HG02884 (cell line): ENCODE results near the gene PPP2R2D.

Experiments used
- ATAC-seq: cut with Tn5 transposase; IDR thresholded peaks from one replicate; pipeline ENCODE4 v1.9.1; 2021; ENCODE audit warnings: mild to moderate bottlenecking, moderate library complexity; ENCODE audit not compliant: unreplicated experiment

The PPP2R2D gene

DNA sequence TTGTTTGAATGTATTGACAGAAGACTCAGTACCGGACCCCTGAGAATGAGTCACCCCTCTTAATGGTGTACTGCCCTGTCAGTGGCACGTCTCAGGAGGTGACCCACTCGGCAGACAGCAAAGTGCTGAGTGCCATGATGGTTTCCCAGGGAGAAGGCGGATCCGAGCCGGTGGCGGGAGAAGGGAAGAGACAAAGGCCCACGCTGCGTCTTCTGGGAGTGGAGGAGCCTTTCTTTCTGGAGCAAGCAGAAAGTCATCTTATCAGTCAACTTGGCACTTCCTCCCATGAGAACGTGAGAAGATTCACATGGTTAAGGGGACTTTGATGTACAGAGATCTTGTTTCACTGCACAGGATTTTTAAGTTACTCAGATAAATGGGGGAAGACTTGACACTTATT, 14.6 kb upstream of the PPP2R2D start:
- no peak for ATAC-seq

DNA sequence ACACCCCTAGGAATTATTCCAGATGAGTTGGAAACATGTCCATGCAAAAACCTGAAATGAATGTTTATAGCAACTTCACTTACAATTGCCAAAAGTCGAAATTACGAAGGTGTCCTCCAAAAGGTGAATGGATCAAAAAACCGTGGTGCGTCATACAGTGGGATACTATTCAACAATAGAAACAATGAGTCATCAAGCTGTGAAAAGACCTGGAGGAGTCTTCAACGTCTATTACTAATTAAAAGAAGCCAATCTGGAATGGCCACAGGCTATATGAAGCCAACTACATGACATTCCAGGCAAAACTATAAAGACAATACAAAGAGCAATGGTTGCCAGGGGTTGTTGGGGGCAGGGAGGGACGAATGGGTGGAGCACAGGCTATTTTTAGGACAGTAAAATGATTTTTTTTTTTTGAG, 12.6 kb upstream of the PPP2R2D start:
- no peak for ATAC-seq

DNA sequence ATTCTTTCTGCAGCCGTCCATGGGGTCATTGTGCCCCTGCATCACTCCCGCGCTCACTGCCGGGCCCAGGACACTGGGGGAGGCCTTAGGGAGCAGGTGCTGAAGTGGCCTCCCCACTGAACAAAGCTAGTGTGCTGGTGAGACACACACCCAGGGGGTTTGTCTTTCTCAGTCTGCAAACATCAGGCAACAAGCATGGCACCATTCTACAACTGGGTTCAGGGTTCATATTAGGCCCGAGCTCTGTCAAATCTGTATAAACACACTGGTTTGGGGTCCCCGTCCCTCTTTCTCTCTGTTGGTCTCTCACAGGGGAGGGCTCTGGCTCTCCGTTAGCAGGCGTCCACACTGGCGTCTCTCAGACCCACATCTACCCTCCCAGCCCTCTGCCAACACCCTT, 11.1 kb upstream of the PPP2R2D start:
- ATAC-seq = no peak

DNA sequence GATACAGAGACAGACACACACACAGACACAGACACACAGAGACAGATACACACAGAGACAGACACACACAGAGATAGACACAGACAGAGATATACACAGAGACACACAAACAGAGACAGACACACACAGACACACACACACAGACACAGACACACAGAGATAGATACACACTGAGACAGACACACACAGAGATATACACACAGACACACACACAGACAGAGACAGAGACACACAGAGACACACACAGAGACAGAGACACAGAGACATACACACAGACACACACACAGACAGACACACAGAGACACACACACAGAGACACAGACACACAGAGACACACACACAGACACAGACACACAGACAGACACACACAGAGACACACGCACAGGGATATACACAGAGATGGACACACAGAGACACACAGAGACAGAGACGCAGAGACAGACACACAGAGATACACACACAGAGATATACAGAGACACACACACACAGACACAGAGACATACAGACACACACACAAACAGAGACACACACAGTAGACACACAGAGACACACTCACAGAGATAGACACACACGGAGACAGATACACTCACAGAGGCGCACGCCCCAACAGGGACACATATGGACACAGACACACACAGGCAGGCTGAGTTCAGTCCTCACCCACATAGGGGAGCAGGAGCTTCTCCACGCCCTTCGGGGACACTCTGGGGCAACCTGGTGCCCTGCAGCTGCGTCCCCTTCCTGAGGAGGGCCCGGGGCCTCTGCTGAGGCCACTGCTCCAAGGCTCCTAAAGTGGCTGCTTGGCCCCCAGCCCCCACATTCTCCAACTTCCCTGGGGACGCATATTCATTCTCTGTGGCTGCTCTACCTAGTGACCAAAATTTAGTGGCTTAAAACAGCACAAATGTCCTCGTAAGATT, 10.3 kb upstream of the PPP2R2D start:
- no peak for ATAC-seq

DNA sequence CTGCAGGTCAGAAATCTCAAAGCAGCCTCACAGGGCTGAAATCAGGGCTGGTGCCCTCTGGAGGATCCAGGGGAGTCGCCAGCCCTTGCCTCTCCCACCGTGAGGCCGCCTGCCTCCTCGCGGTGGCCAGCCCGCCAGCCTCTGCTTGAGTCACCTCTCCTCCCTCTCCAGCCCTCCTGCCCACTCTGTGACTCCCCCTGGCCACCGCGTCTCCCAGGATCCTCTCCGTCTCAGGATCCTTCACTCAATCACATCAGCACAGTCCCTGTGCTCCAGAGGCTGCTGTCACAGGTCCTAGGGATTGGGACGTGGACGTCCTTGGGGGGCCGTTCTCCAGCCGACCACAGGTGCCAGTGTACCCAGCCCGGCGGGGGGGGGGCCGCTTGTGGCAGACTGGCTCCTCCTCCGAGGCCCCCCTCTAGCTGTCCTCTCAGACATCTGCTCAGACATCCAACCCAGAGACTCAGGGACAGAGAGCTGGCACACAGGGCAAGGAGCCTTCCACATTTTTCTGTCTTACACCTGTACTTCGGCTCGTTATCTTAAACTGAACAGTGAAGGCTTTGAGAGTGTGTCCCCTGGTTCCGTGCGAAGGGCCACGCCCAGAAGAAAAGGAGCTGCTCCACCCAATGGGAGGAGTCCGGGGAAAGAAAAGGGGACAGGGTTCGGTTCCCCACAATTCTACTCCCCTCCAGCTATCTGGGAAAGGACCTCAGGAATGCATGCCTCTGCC, 9.4 kb upstream of the PPP2R2D start:
- ATAC-seq = no peak

DNA sequence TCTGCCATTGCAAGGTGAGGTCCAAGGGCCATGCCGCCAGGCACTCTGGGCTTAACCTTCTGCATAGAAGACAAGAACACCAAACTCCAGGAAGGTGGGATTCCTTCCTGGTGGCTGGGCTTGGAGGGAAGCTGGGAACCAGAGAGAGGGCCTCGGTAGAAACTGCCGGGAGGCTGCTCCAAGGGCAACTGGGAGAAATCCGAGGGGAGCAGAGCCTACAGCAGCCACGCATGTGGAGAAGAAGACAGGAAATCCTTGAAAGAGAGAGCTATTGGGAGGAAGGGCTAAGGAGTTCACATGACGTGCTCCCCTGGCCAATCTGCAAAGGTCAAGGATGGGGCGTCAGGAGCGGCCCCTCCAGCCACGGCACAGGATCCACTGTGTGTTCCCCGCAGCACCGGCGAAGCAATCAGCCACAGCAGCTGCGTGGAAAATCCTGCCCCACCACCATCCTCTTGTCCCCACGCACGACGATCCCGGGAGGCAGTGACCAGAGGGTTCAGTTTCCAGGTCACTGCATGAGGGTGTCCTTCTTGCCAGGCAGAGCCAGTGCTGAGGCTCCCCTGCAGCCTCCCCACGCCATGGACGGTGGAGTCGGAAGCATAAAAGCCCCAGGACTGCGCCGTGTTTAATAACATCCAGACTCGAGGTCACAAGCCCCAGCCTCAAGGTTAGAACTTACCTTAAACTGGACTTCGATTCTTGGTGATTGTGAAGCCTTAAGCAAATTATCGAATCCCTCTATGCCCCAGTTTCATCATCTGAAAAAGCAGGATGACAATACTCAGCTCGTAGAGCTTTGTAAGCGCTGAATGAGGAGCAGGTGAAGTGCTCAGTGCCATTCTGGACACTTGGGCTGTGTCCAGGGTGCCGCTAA, 8.6 kb upstream of the PPP2R2D start:
- ATAC-seq = no peak

DNA sequence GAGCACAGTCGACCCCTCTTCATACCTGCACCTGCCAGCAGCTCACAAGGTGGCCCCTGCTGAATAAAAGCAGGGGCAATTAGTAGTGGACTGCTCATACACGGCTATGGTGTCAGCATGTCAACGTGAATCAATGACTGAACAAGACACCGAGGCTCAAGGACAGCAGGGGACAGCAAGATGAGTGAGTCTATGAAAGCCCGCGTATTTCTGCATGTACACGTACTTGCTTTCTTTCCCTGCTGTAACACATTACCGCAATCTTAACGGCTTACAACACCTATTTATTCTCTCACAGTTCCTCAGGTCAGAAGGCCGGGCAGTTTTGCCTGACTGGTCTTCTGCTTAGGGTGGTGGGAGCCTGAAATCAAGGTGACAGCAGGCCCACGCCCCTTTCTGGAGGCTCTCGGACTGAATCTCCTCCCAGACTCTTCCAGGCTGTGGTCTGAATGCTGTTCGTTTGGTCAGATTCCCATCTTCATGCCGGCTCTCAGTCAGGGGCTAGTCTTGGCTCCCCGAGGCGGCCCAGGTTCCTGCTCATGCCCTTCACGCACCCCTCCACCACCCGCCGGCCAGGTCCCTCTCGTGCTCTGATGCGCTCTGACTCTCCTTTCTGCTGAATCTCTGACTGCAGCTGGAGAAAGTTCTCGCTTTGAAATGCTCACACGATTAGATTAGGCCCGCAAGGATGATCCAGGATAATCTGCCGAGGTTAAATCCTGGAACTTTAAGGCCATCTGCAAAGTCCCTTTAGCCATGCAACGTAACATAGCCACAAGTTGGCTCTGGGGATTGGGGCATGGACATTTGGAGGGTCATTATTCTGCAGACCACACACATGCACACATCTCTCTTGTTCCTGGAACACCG, 7.8 kb upstream of the PPP2R2D start:
- no peak for ATAC-seq

DNA sequence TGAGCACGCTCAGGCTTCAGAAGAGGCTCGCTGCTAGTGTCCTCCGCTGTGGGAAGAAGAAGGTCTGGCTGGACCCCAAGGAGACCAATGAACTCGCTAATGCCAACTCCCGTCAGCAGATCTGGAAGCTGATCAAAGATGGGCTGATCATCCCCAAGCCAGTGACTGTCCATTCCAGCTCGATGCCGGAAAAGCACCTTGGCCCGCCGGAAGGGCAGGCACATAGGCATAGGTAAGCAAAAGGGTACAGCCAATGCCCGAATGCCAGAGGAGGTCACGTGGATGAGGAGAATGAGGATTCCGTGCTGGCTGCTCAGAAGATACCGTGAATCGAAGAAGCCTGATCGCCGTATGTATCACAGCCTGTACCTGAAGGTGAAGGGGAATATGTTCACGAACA, 5.7 kb upstream of the PPP2R2D start:
- no peak for ATAC-seq

DNA sequence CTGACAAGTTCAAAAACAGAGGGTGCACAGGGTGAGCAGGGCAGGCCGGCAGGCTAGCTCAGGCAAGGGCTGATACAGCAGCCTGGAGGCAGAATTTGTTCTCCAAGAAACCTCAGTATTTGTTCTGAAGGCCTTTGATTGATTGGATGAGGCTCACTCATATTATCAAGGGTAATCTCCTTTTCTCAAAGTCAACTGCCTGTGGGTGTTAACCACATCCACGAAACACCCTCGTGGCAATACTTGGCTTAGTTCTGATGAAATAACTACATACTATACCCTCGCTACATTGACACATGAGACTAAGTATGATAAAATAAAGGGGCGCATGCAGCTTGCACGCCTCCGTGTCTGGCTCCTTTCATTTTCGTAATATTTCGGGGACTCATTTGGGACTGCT, 4.4 kb upstream of the PPP2R2D start:
- ATAC-seq = no peak

DNA sequence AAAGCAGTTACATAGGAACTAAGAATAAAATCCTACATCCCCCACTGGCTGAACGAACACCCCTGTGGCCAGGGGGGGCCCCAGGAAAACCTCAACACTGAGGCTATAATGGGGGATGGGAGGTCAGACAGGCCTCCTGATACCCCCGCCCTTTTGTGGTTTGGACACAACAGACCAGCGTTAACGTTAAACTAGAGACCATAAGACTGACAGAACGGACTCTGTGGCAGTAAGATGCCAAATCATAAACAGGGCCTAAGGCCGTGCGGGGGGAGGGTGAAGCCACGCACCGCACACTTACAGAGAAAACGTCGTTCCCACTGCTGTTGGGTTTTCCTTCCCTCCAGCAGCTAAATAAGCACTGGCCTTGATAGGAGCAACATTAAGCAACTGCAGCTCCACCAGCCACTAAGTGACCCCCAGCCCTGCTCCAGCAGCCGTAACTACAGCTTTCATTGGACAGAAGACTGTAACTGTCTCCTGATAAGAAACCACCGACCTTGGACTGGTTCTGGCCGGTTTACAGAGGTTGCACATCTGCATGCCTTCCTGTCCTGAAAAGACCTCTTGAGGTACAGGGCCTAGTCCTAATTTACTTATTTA, 3.4 kb upstream of the PPP2R2D start:
- no peak for ATAC-seq

DNA sequence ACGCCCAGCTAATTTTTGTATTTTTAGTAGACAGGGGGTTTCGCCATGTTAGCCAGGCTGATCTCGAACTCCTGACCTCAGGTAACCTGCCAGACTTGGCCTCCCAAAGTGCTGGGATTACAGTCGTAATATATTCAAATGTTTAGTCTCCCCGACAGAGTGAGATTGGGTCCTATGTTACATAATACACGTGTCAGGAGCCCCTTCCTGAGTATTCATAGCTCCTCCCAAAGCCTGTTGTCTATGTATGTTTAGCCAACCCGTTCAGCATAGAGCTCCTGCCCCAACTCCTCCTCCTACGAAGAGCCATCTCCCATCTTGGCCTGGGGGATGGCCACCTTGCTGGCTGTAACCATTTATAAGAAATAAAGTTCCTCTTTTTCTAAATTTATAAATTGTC, 2.7 kb upstream of the PPP2R2D start:
- ATAC-seq = no peak

DNA sequence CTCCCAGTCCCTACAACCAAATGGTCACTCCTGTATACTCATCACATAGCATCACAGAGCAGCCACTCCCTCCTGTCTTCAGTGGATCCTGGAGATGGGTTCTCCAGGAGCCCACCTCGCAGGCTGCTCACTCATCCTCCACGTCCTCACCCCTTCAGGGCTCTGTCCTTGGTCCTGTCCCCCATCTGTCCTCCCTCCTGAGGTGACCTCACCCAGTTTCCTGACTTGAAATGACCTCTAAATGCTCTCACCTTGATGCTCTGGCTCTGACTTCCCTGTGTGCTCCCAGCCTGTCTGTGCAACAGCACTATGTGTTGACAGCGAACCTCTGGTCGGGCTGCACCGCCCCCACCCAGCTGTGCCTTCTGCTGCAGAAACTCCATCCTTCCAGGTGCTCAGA, 2.1 kb upstream of the PPP2R2D start:
- no peak for ATAC-seq

DNA sequence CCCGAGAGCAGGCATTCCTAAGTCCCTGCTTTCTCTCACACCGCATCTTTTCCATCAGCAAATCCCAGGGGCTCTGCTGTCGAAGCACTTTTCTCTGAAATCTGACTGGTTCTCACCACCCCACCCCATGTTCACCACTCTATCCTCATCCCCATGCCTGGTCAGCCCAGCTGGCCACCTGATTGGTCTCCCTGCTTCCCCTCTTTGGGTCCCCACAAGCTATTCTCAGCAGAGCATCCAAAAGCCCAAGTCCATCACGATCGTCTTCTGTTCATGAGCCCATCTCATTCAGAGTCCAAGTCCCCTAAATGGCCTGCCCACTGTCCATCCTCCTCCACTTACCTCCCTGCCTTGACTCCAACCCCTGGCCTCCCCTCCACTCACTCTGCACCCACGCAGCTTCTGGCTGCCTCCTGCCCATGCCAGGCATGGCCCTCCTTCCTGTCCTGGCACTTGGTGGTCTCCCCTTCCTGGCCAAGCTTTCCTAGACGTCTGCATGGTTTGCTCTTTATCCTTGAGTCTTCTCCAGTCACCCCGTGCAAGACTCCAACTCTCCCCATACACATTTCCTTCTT, 1.6 kb upstream of the PPP2R2D start:
- ATAC-seq = no peak

DNA sequence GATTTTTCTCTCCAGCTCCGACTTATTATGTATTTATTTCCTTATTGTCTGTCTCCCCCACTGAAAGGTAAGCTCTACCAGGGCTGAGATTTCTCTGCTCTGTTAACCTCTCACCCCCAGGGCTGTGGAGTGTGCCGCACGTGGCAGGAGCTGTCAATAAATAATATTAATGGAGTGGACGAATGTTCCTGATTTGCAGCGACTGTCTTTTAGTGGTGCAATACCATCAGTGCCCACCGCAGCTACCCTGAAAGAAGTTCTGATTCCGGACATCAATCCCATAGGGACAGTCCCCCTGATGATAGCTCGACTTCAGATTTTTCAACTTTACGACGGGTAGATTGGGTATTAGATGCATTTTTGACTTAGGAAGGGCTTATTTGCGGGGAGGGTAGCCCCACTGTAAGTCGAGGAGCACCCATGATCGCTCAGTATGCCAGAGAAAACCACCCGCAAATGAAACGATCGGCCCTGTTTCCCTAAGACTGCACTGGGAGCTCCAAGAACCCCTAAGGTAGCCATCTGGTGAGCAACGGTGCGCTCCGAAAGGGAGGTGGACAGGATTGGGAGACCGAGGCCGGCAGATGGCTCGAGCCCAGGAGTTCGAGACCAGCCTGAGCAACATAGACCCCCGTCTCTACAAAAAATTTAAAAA, 986 bp upstream of the PPP2R2D start:
- ATAC-seq = no peak

DNA sequence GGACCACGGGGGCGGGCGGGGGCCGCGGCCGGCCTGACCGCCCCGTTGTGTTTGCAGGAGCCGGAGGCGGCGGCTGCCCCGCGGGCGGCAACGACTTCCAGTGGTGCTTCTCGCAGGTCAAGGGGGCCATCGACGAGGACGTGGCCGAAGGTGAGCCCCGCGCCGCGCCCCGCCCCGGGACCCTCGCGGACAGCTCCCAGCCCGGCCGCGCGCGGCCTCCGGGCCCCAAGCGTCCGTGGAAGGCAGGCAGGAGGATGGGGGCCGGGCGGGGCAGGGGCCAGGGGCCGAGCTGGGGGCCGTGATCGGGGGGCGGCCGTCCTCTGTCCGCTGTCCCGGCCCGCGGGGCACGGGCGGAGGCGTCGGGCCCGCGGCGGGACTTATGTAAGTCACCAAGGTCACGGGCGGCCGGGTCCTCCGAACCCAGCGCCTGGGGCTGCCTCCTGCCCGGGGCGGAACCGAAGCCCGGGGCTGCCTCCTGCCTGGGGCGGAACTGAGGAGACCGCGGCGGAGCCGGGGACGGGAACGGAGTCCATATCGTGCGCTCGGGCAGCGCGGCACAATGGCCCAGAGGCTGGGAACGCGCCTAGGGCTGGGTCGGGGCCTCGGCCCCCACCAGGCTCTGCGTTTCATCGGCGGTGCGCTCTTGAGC, 497 bp downstream of the PPP2R2D start:
- peak; percentile 18 for ATAC-seq

DNA sequence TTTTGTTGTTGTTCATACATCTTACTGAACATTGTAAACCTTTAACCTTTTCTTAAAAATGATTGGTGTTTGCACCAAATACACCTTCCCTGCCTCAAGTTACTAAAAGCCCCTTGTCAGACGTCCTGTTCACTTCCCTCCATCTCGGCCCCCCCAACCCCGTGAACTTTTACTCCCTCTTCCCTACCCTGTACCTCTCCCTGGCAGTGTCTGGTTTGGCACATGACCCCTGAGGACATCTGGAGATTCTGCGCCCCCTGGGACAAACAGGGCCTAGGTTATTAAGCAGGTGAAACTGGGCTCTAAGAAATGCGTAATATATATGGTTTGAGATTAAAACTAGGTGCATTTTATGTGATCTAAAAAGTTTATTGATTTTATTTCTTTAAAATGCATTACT, 1.4 kb downstream of the PPP2R2D start:
- ATAC-seq = no peak

DNA sequence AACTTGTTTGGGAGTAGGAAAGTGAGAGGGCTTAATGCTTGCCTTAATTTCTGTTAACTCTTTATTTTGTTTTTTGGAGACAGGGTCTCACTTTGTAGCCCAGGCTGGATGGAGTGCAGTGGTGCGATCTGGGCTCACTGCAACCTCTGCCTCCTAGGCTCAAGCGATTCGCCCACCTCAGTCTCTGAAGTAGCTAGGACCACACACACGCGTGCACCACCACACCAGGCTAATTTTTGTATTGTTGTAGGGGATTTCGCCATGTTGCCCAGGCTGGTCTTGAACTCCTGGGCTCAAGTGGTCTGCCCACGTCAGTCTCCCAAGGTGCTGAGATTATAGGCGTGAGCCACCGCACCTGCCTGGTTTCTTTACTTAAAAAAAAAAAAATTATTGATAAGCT, 1.9 kb downstream of the PPP2R2D start:
- no peak for ATAC-seq

DNA sequence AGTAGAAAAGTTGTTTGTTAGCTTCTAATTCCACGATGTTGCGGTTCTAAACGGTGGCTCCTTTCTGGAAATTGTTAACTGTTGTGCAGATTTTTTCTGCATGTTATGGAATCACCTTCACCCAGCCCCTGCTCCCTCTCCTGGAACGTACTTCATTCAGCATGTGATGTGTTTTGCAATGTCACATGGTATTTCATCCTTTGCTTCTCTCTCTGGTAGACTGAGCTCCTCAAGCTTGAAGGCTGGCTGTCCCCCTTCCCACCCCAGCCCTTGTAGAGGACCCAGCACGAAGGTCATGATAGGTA, 4.4 kb downstream of the PPP2R2D start:
- ATAC-seq = no peak
